Measurements from ENCODE around the gene METTL14.

The METTL14 gene

DNA sequence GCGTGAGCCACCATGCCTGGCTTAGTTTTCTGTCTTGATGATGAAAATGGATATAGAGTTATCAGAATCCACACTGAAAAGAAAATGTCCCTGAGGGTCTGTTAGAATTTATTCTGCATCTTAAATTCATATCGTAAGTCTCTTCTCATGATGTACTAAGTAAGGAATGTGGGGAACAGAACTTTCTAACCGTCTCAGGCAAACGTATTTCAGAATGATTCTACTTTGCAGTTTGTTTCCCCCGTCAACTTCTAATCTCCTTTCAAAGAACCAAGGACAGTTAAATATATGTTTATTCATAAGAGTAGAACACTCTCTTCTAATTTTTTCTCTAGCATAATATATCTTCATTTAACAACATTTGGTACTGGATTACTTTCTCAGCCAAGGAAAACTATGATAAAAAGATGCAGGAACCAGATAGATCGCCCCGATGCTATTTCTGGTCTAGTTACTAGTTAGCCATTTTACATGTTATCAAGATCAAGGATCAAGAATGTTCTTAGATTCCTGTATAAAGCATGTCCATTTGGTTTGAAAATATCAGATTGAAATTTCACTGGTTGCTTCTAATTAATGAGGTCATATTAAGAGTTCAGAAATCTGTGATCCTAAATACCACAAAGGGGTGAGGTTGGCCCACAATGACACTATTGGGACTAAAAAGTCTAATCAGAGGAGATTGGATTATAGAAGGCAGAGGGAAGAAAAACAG lies 49.5 kb downstream of the METTL14 start:
- DNase-seq (ENCODE audit: low read depth, low spot score), result no peak

DNA sequence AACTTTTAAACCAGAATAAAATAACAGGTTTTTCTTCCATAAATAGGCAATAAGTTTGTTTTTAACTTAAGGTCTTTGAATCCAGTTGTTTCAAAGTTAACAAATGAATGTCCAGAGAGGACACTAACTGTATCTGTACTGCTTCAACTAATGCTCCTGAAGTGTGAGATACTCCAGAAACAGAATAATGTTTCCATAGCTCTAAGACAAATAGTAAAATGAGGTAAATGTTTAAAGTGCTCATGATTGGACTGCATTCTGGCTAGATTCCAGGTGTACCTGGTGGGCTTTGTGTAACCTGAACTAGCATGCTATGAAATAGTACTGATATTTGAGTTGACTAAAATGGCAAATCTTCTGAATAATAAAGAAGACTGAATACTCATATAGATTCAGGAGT lies 51.7 kb downstream of the METTL14 start:
- DNase-seq (ENCODE audit: low read depth, low spot score), result no peak

DNA sequence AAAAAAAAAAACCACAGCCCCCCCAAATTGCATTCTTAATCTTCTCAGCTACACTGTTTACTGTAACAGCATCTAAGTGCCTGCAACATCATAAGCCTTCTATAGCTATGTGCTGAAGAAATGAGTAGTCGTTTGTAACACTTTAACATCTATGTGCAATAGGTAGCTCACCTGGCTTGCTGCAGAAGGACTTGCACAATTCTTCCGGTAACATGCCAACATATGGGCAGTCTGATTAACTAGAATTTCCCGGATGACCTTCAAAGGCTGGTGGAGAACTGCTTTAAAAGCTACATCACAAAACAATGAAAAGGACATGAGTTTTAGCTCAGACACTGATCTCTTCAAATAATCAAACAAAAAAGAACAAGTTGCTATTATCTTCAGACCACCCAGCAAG lies 52.9 kb downstream of the METTL14 start:
- DNase-seq (ENCODE audit: low read depth, low spot score), result no peak

DNA sequence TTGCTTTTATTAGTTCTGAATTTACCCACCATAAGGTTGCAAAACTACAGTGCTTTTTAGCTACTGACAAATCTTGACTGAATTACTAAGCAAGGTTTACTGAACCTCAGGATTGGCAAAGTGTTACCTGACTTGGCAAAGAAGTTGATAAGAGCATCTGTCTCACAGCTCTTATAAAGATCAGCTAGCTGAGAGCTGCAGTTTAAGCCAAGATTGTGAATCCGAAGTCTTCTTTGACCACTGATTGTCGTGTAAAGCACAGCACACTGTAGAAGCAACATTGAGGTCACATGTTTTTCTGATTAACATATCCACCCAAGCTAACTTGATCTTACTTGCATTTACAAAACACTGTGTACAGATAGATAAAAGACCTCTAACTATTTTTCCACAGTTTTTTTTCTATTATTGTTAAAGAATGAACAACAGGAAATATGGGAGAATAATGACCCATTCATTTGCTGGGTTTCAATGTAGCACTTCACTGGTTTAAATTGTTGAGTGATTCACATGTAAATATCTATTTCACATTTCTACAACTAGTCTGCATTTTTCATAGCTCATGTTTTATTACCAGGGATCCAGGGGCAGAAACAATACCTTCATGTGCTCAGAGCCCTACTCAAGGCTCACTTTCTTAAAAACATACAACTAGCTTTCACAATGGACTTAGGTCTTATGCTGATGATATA lies 54.0 kb downstream of the METTL14 start:
- no peak for DNase-seq (ENCODE audit: low read depth, low spot score)

- no peak for DNase-seq (ENCODE audit: low read depth, low spot score)
Measured at GRCh38 chr4:118740869-118741268, 55.7 kb downstream of the METTL14 start.

DNA sequence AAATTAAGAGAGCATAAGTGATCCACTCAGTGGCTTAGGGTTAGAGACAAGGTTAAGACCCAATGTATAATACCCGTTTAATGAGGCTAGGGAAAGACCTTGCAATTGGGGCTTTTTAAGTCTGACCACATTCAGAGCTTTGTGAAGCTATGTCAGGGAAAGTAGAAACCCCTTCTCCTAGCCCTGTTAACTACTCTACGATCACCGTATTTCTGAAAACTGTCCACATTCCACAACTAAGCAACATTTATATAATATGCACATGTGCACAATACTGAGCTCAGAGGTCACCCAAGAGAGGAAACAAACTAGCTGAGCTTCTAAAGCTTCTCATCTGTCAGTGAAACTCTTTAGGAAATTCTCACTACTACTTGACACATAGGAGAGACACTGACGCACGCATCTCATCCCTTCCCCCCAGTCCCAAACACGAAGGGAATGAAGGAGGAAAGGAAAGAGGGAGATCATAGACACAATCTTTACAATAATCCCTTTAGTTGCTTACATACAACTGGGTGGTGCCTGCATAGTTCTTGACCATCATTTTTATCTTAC lies 56.2 kb downstream of the METTL14 start:
- no peak for DNase-seq (ENCODE audit: low read depth, low spot score)

DNA sequence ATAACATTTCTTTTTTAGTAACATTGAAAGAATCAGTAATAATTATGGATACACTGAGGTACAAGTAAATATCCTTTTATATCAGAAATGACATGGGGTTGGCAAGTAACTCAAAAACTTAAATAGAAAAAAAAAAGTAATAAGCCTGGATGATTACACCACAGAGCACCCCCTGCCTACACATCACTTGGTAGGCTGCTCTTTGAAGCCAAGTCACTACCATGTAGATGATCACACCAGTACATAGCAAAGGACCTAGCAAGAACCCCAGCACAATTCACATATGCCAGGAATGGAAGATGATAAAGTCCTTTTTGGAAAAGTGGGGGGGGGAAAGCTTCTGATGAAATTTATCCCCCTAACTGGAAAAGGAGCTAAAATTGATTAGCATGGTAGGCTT lies 56.9 kb downstream of the METTL14 start:
- no peak for DNase-seq (ENCODE audit: low read depth, low spot score)

DNA sequence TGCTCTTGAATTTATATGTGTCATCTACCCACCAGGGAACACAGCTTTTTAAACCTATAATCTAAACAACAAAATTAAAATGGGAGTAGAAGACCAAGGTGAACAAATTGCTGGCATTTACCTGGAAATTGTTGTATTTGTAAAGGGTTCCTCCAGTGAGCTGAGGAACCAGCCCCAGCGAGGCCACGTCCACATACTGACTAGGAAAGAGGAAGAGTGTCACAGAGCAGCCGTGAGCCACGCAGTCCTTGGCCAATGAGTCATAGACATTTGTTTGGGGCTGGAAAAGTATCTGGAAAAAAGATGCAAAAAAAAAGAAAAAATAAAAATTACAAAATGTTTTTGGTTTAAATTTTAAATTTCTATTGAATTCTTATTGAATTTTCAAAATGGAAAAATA lies 58.7 kb downstream of the METTL14 start:
- no peak for DNase-seq (ENCODE audit: low read depth, low spot score)

DNA sequence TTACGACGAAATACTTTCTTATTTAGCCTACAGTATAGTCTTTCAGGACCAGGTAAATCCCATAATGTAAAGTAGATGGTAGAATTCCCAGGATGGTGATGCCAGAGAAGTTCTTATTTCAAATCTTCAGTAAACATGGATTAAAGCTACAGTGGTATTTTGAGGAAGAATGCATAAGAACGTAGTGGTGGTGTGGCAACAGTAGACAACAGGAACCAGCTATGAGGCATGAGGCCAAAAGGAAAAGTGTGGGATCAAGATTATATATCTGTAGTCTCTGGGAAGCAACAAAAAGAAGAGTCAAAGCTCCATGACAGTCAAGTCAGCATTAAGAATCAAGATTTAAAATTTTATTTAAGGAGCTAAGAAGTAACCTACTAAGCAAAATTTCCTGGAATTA lies 60.2 kb downstream of the METTL14 start:
- no peak for DNase-seq (ENCODE audit: low read depth, low spot score)

GRCh38 chr4:118746251-118746919 lies 61.2 kb downstream of the METTL14 start:
- peak; percentile 7 for DNase-seq (ENCODE audit: low read depth, low spot score)

DNA sequence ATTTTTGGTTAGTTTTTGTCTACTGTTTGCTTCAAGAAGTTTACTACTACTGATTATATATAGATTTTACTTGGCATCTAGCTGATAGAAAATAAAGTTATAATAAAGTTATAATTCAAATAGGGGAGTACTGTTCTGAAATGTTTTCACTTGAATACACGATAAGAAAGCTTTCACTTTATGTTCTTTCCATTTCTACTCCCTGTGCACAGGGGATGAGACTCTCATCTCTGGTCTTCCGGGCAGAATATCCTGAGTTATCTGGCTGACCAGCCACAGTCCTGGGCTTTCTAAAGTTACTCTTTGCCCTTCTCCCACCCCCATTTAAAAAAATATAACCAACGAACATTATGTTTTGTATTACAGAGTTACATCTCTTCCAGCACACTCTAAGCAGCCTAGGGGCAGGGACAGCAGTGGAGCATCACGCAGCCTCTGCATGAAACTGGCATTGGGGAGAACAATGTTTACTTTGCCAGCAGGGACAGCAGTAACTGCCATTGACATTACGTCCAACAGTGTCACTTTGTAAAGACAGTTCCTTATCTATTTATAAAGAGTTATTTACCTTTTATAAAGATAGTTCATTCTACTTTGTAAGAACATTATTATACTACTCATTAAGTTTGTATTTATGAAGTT lies 64.3 kb downstream of the METTL14 start:
- DNase-seq (ENCODE audit: low read depth, low spot score), result no peak

GRCh38 chr4:118751629-118752323 lies 66.6 kb downstream of the METTL14 start:
- no peak for DNase-seq (ENCODE audit: low read depth, low spot score)

- no peak for DNase-seq (ENCODE audit: low read depth, low spot score)
Measured at GRCh38 chr4:118752551-118752950, 67.4 kb downstream of the METTL14 start.

DNA sequence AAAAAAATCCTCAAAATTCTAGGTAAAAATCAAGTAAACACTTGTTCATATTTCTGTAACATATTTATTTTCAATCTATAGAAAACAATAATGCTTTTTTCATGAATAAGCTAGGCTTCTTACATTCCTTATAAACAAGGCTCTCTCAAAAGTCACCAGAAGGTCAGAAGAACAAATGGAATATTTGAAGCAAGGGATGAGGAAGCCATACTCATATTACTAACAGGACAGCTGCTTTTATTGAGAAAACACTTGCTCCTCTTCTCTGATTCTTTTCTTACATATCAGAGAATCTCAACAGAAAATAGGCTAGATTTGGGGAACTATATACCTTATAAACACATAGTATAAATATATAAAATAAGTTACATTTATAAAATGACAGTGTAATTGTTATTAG lies 67.9 kb downstream of the METTL14 start:
- no peak for DNase-seq (ENCODE audit: low read depth, low spot score)

DNA sequence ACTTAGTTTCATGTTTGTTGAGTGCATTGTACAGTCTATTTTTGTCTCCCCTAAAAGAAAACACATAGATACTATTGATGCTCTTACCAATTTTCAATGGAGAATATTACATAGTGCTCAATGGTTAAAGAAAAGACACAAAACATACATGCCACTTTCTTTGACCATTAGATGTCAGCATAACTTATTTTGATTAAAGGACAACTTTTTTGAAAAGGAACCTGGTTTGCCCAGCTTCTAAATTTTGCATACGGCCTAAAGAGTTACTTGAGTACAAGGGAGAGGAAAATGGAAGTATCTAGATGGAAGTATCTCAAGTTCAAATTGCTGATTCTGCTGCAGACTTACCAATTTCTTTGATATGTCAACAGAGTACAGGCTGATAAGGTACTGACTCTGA lies 68.5 kb downstream of the METTL14 start:
- DNase-seq (ENCODE audit: low read depth, low spot score), result no peak

GRCh38 chr4:118754890-118755289 lies 69.7 kb downstream of the METTL14 start:
- DNase-seq (ENCODE audit: low read depth, low spot score), result no peak

DNA sequence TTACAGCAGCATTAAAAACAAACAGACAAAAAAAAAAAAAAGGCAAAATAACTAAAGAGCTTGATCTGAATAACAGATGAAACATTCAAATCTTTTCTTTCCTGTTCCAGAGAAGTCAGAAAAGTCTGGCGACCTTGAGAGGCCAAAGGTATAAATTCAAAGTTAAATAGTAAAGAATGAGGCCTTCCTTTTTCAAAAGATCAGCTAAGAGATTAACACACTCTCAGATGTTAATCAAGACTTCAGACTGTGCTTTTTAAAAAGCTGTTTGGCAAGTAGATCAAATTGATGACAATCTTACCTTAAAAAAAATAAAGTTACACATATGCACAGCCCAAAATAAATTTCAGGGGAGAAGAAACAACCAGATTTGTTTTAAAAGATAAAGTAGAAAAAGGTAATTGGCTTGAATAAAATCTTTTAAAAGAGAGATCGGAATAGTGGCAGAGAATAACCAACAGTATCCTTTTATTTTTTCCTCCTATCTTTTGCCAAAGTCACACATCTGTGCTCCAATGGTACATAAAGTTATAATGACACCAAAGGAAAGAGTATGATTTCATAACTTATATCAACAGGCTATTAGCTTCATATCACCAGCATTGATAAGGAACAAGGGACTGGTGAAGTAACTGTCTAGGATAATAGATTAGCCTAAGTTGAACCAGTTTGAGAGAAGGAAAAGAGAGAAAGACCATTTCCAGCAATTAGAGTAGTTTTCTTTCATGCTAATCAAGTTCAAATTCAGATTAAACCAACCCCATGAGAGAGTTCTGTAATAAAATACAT lies 70.4 kb downstream of the METTL14 start:
- no peak for DNase-seq (ENCODE audit: low read depth, low spot score)

DNA sequence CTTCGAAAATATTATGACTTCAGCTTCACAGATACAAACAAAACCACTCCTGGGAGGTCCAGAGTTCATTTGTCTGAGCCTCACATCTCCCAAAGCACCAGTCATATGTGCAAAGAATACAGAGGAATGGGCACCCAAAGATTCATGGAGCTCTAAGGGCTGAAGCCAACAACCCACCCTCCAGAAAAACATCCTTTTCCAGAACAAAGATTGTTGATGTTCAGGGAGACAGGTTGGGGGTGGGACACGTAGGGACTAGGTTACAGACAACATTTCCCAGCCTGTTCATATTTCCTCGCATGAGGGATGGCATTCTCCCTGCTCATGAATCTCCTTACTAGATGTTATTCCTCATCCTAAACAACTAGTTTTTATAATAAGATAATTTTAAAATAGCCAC lies 71.2 kb downstream of the METTL14 start:
- DNase-seq (ENCODE audit: low read depth, low spot score), result no peak

- no peak for DNase-seq (ENCODE audit: low read depth, low spot score)
Measured at GRCh38 chr4:118756958-118757357, 71.8 kb downstream of the METTL14 start.

GRCh38 chr4:118757761-118758251 lies 72.6 kb downstream of the METTL14 start:
- no peak for DNase-seq (ENCODE audit: low read depth, low spot score)

- DNase-seq (ENCODE audit: low read depth, low spot score), result no peak
Measured at GRCh38 chr4:118758293-118758692, 73.1 kb downstream of the METTL14 start.
